ENCODE measurements around the gene NAA10.

Gene NAA10

GRCh38 chrX:153931748-153932147 is 3.1 kb downstream of the NAA10 start:
- no peak overlapping the region for H3K9ac ChIP-seq (ENCODE audit: low read length)
- no CpG with 5 or more reads among the region's 13 CpGs for WGBS (ENCODE audit: extremely low coverage, insufficient coverage, low lambda C conversion rate)
- H3K79me2 ChIP-seq (ENCODE audit: control insufficient read depth, insufficient read depth, low read length) = peaks cover 10% of the 10 kb centered on the region
- no peak overlapping the region for H3K56ac ChIP-seq (ENCODE audit: low read length)
- no peak overlapping the region for H3K4me3 ChIP-seq (ENCODE audit: low read length)
- no peak overlapping the region for H2BK120ac ChIP-seq (ENCODE audit: low read depth, low read length)
- H3K36me3 ChIP-seq (ENCODE audit: control insufficient read depth, insufficient read depth, low read length) = no peaks in the 10 kb centered on the region
- no peak overlapping the region for H3K4me2 ChIP-seq (ENCODE audit: low read length)
- no peak overlapping the region for H3K4ac ChIP-seq (ENCODE audit: low read depth, low read length)
- no peak overlapping the region for H4K8ac ChIP-seq (ENCODE audit: low read depth, low read length)
- no peak for DNase-seq
- no peak overlapping the region for H3K18ac ChIP-seq (ENCODE audit: low read length)
- H2AK5ac ChIP-seq (ENCODE audit: low read length) = no peak overlapping the region
- H3K27ac ChIP-seq (ENCODE audit: low read depth, low read length) = no peak overlapping the region
- H3K79me1 ChIP-seq (ENCODE audit: low read length) = no peaks in the 10 kb centered on the region
- H2BK15ac ChIP-seq (replicated peaks; ENCODE audit: low read depth) = no peak overlapping the region
- no peak overlapping the region for H4K5ac ChIP-seq (ENCODE audit: low read length)
- H2BK5ac ChIP-seq (ENCODE audit: low read length) = no peak overlapping the region
- H3K23ac ChIP-seq (ENCODE audit: low read length) = no peak overlapping the region
- no peaks in the 10 kb centered on the region for H3K4me1 ChIP-seq (ENCODE audit: control insufficient read depth, low read depth, low read length)
- H3K27me3 ChIP-seq (ENCODE audit: insufficient read depth, low read length, poor library complexity) = no peaks in the 10 kb centered on the region

GRCh38 chrX:153931151-153931550 is 3.7 kb downstream of the NAA10 start:
- Histone ChIP-seq H3K18ac (ENCODE audit: low read length) (no peak overlapping the region), H3K36me3 (ENCODE audit: control insufficient read depth, insufficient read depth, low read length) (no peaks in the 10 kb centered on the region), H3K79me1 (ENCODE audit: low read length) (no peaks in the 10 kb centered on the region), H2BK120ac (ENCODE audit: low read depth, low read length) (no peak overlapping the region), H3K9ac (ENCODE audit: low read length) (no peak overlapping the region), H3K4me2 (ENCODE audit: low read length) (no peak overlapping the region), H3K4me3 (ENCODE audit: low read length) (no peak overlapping the region), H3K4me1 (ENCODE audit: control insufficient read depth, low read depth, low read length) (no peaks in the 10 kb centered on the region), H2BK15ac (replicated peaks; ENCODE audit: low read depth) (no peak overlapping the region), H3K27ac (ENCODE audit: low read depth, low read length) (no peak overlapping the region), H3K23ac (ENCODE audit: low read length) (no peak overlapping the region), H2BK5ac (ENCODE audit: low read length) (no peak overlapping the region), H3K79me2 (ENCODE audit: control insufficient read depth, insufficient read depth, low read length) (peaks cover 10% of the 10 kb centered on the region), H2AK5ac (ENCODE audit: low read length) (no peak overlapping the region), H3K56ac (ENCODE audit: low read length) (no peak overlapping the region), H4K5ac (ENCODE audit: low read length) (no peak overlapping the region), H3K27me3 (ENCODE audit: insufficient read depth, low read length, poor library complexity) (no peaks in the 10 kb centered on the region), H4K8ac (ENCODE audit: low read depth, low read length) (no peak overlapping the region), H3K4ac (ENCODE audit: low read depth, low read length) (no peak overlapping the region)
- WGBS (ENCODE audit: extremely low coverage, insufficient coverage, low lambda C conversion rate) = no CpG with 5 or more reads among the region's 8 CpGs
- no peak for DNase-seq

- H3K27me3 ChIP-seq (ENCODE audit: insufficient read depth, low read length, poor library complexity) = no peaks in the 10 kb centered on the region
- H2BK120ac ChIP-seq (ENCODE audit: low read depth, low read length) = no peak overlapping the region
- H2BK5ac ChIP-seq (ENCODE audit: low read length) = no peak overlapping the region
- H3K4me3 ChIP-seq (ENCODE audit: low read length) = no peak overlapping the region
- DNase-seq = no peak
- H4K8ac ChIP-seq (ENCODE audit: low read depth, low read length) = no peak overlapping the region
- H4K5ac ChIP-seq (ENCODE audit: low read length) = no peak overlapping the region
- no peaks in the 10 kb centered on the region for H3K36me3 ChIP-seq (ENCODE audit: control insufficient read depth, insufficient read depth, low read length)
- WGBS (ENCODE audit: extremely low coverage, insufficient coverage, low lambda C conversion rate) = no CpG with 5 or more reads among the region's 31 CpGs
- H3K79me1 ChIP-seq (ENCODE audit: low read length) = no peaks in the 10 kb centered on the region
- H3K9ac ChIP-seq (ENCODE audit: low read length) = no peak overlapping the region
- H3K4me1 ChIP-seq (ENCODE audit: control insufficient read depth, low read depth, low read length) = peaks cover under 1% of the 10 kb centered on the region
- H3K4me2 ChIP-seq (ENCODE audit: low read length) = no peak overlapping the region
- H3K23ac ChIP-seq (ENCODE audit: low read length) = no peak overlapping the region
- H3K27ac ChIP-seq (ENCODE audit: low read depth, low read length) = no peak overlapping the region
- no peak overlapping the region for H3K4ac ChIP-seq (ENCODE audit: low read depth, low read length)
- H3K18ac ChIP-seq (ENCODE audit: low read length) = no peak overlapping the region
- no peak overlapping the region for H2AK5ac ChIP-seq (ENCODE audit: low read length)
- H3K56ac ChIP-seq (ENCODE audit: low read length) = no peak overlapping the region
- peaks cover 10% of the 10 kb centered on the region for H3K79me2 ChIP-seq (ENCODE audit: control insufficient read depth, insufficient read depth, low read length)
- H2BK15ac ChIP-seq (replicated peaks; ENCODE audit: low read depth) = no peak overlapping the region
Observed at GRCh38 chrX:153930011-153930910, 4.6 kb downstream of the NAA10 start.

GRCh38 chrX:153929576-153929975 is 5.3 kb downstream of the NAA10 start:
- no peak overlapping the region for H3K23ac ChIP-seq (ENCODE audit: low read length)
- H4K5ac ChIP-seq (ENCODE audit: low read length) = no peak overlapping the region
- no peak overlapping the region for H3K4me3 ChIP-seq (ENCODE audit: low read length)
- H2BK5ac ChIP-seq (ENCODE audit: low read length) = no peak overlapping the region
- H2BK120ac ChIP-seq (ENCODE audit: low read depth, low read length) = no peak overlapping the region
- H3K36me3 ChIP-seq (ENCODE audit: control insufficient read depth, insufficient read depth, low read length) = no peaks in the 10 kb centered on the region
- H4K8ac ChIP-seq (ENCODE audit: low read depth, low read length) = no peak overlapping the region
- H2BK15ac ChIP-seq (replicated peaks; ENCODE audit: low read depth) = no peak overlapping the region
- no CpG with 5 or more reads among the region's 10 CpGs for WGBS (ENCODE audit: extremely low coverage, insufficient coverage, low lambda C conversion rate)
- no peak overlapping the region for H3K9ac ChIP-seq (ENCODE audit: low read length)
- peaks cover 10% of the 10 kb centered on the region for H3K79me2 ChIP-seq (ENCODE audit: control insufficient read depth, insufficient read depth, low read length)
- H3K27me3 ChIP-seq (ENCODE audit: insufficient read depth, low read length, poor library complexity) = no peaks in the 10 kb centered on the region
- H3K18ac ChIP-seq (ENCODE audit: low read length) = no peak overlapping the region
- DNase-seq = no peak
- H3K4me2 ChIP-seq (ENCODE audit: low read length) = no peak overlapping the region
- no peaks in the 10 kb centered on the region for H3K79me1 ChIP-seq (ENCODE audit: low read length)
- no peak overlapping the region for H2AK5ac ChIP-seq (ENCODE audit: low read length)
- H3K56ac ChIP-seq (ENCODE audit: low read length) = no peak overlapping the region
- no peak overlapping the region for H3K27ac ChIP-seq (ENCODE audit: low read depth, low read length)
- H3K4ac ChIP-seq (ENCODE audit: low read depth, low read length) = no peak overlapping the region
- H3K4me1 ChIP-seq (ENCODE audit: control insufficient read depth, low read depth, low read length) = peaks cover 3% of the 10 kb centered on the region

- no peak overlapping the region for H2BK15ac ChIP-seq (replicated peaks; ENCODE audit: low read depth)
- H3K27ac ChIP-seq (ENCODE audit: low read depth, low read length) = no peak overlapping the region
- H2BK120ac ChIP-seq (ENCODE audit: low read depth, low read length) = no peak overlapping the region
- no peak overlapping the region for H2BK5ac ChIP-seq (ENCODE audit: low read length)
- no peak for DNase-seq
- H2AK5ac ChIP-seq (ENCODE audit: low read length) = no peak overlapping the region
- H3K4ac ChIP-seq (ENCODE audit: low read depth, low read length) = no peak overlapping the region
- no peak overlapping the region for H3K23ac ChIP-seq (ENCODE audit: low read length)
- no peak overlapping the region for H3K4me2 ChIP-seq (ENCODE audit: low read length)
- H3K36me3 ChIP-seq (ENCODE audit: control insufficient read depth, insufficient read depth, low read length) = no peaks in the 10 kb centered on the region
- no peak overlapping the region for H3K9ac ChIP-seq (ENCODE audit: low read length)
- H3K56ac ChIP-seq (ENCODE audit: low read length) = no peak overlapping the region
- H3K18ac ChIP-seq (ENCODE audit: low read length) = no peak overlapping the region
- no peak overlapping the region for H3K4me3 ChIP-seq (ENCODE audit: low read length)
- H3K27me3 ChIP-seq (ENCODE audit: insufficient read depth, low read length, poor library complexity) = no peaks in the 10 kb centered on the region
- H3K79me1 ChIP-seq (ENCODE audit: low read length) = no peaks in the 10 kb centered on the region
- peaks cover 3% of the 10 kb centered on the region for H3K4me1 ChIP-seq (ENCODE audit: control insufficient read depth, low read depth, low read length)
- H3K79me2 ChIP-seq (ENCODE audit: control insufficient read depth, insufficient read depth, low read length) = peaks cover 3% of the 10 kb centered on the region
- no peak overlapping the region for H4K5ac ChIP-seq (ENCODE audit: low read length)
- H4K8ac ChIP-seq (ENCODE audit: low read depth, low read length) = no peak overlapping the region
- WGBS (ENCODE audit: extremely low coverage, insufficient coverage, low lambda C conversion rate) = no CpG with 5 or more reads among the region's 9 CpGs
Observed at GRCh38 chrX:153928846-153929245, 6.0 kb downstream of the NAA10 start.

Data from mesendoderm (in vitro differentiated cells).